ENCODE measurements around the gene PRKN.

The PRKN gene

GRCh38 chr6:161575523-161576254 lies 1151.9 kb downstream of the PRKN start:
- DNase-seq (ENCODE audit: low read depth in 3 of 3, low spot score in 1 of 3) = no peak

- DNase-seq (ENCODE audit: low read depth in 3 of 3, low spot score in 1 of 3) = no peak
These were observed 1158.6 kb downstream of the PRKN start for GRCh38 chr6:161568885-161569456.

GRCh38 chr6:161564952-161565351 lies 1162.6 kb downstream of the PRKN start:
- DNase-seq (ENCODE audit: low read depth in 3 of 3, low spot score in 1 of 3) = no peak

- no peak for DNase-seq (ENCODE audit: low read depth in 3 of 3, low spot score in 1 of 3)
These were observed 1165.7 kb downstream of the PRKN start for GRCh38 chr6:161561908-161562307.

- DNase-seq (ENCODE audit: low read depth in 3 of 3, low spot score in 1 of 3) = no peak
These were observed 1170.0 kb downstream of the PRKN start for GRCh38 chr6:161557333-161558107.

GRCh38 chr6:161554883-161555282 lies 1172.7 kb downstream of the PRKN start:
- no peak for DNase-seq (ENCODE audit: low read depth in 3 of 3, low spot score in 1 of 3)

- no peak for DNase-seq (ENCODE audit: low read depth in 3 of 3, low spot score in 1 of 3)
These were observed 1177.5 kb downstream of the PRKN start for GRCh38 chr6:161549977-161550655.

GRCh38 chr6:161548713-161549296 lies 1178.8 kb downstream of the PRKN start:
- no peak for DNase-seq (ENCODE audit: low read depth in 3 of 3, low spot score in 1 of 3)

GRCh38 chr6:161547617-161548016 lies 1179.9 kb downstream of the PRKN start:
- no peak for DNase-seq (ENCODE audit: low read depth in 3 of 3, low spot score in 1 of 3)

- no peak for DNase-seq (ENCODE audit: low read depth in 3 of 3, low spot score in 1 of 3)
These were observed 1180.9 kb downstream of the PRKN start for GRCh38 chr6:161546632-161547031.

- DNase-seq (ENCODE audit: low read depth in 3 of 3, low spot score in 1 of 3) = no peak
These were observed 1181.8 kb downstream of the PRKN start for GRCh38 chr6:161545741-161546140.

GRCh38 chr6:161544801-161545480 lies 1182.6 kb downstream of the PRKN start:
- DNase-seq (ENCODE audit: low read depth in 3 of 3, low spot score in 1 of 3) = no peak

- no peak for DNase-seq (ENCODE audit: low read depth in 3 of 3, low spot score in 1 of 3)
These were observed 1183.8 kb downstream of the PRKN start for GRCh38 chr6:161543684-161544309.

- no peak for DNase-seq (ENCODE audit: low read depth in 3 of 3, low spot score in 1 of 3)
These were observed 1185.1 kb downstream of the PRKN start for GRCh38 chr6:161542346-161542980.

- DNase-seq (ENCODE audit: low read depth in 3 of 3, low spot score in 1 of 3) = no peak
These were observed 1187.0 kb downstream of the PRKN start for GRCh38 chr6:161540532-161540931.

- no peak for DNase-seq (ENCODE audit: low read depth in 3 of 3, low spot score in 1 of 3)
These were observed 1191.3 kb downstream of the PRKN start for GRCh38 chr6:161536224-161536630.

- DNase-seq (ENCODE audit: low read depth in 3 of 3, low spot score in 1 of 3) = no peak
These were observed 1193.2 kb downstream of the PRKN start for GRCh38 chr6:161534264-161534873.

- no peak for DNase-seq (ENCODE audit: low read depth in 3 of 3, low spot score in 1 of 3)
These were observed 1194.3 kb downstream of the PRKN start for GRCh38 chr6:161533266-161533665.

- no peak for DNase-seq (ENCODE audit: low read depth in 3 of 3, low spot score in 1 of 3)
These were observed 1195.0 kb downstream of the PRKN start for GRCh38 chr6:161532536-161532935.

Data from stimulated activated CD4-positive, alpha-beta T cell treated with anti-CD3 and anti-CD28 coated beads, TNF-alpha, amount 100 ng/mL, for 1 hour (primary cell).